Cardiac muscle cell (in vitro differentiated cells and primary cell): ENCODE measurements around the gene DRD4. TPM values are rescaled to one million over a fixed set of nuclear protein-coding genes. Genes with fewer than 3 reads are reported as not detected.

Experiments used
- DNase-seq, 2 donors: peaks; one replicate each; pipeline versions ENCODE4 v3.0.0 to v3.0.0-alpha.2; 2010 to 2017; ENCODE audit warnings: low read depth in 1 of 2, low spot score in 1 of 2
- H3K27ac ChIP-seq: fragments of 200-600 bp; sonication (generic); 2 replicates; pipeline ENCODE4 v1.5.1; 2016
- H3K27me3 ChIP-seq: fragments of 200-600 bp; sonication (generic); 2 replicates; pipeline ENCODE4 v1.6.0; 2016; ENCODE audit warnings: control low read depth
- H3K36me3 ChIP-seq: fragments of 200-600 bp; sonication (generic); 2 replicates; pipeline ENCODE4 v1.5.1; 2016; ENCODE audit warnings: control low read depth
- H3K4me1 ChIP-seq: fragments of 200-600 bp; sonication (generic); 2 replicates; pipeline ENCODE4 v1.8.1; 2017; ENCODE audit warnings: low read depth, mild to moderate bottlenecking, mixed run types
- H3K4me3 ChIP-seq: fragments of 200-600 bp; sonication (generic); 2 replicates; pipeline ENCODE4 v1.5.1; 2016; ENCODE audit warnings: mild to moderate bottlenecking
- H3K9me3 ChIP-seq: fragments of 200-600 bp; sonication (generic); 2 replicates; pipeline ENCODE4 v1.5.1; 2017; ENCODE audit warnings: low read depth, mild to moderate bottlenecking, control low read depth
- CTCF ChIP-seq: IDR thresholded peaks from 2 replicates; pipeline ENCODE4 v1.5.1; 2012; ENCODE audit warnings: low read depth, mild to moderate bottlenecking, low read length
- polyA plus RNA-seq: library from polyadenylated mRNA; unstranded; fragments of >200 nt; fragmentation: Nextera tagmentation; extraction: Ambion mirVana; gene quantifications from 2 replicates; pipeline ENCODE4 v1.2.1, GENCODE V29; 2016
- total RNA-seq: library from RNA; depleted of rRNA; stranded (reverse); fragments of >200 nt; gene quantifications from 2 replicates; pipeline ENCODE4 v1.2.3, GENCODE V29; 2016

Gene DRD4
- total and polyA plus RNA-seq, 2 experiments from 2014 or later: 0.75 to 1.2 TPM

- DNase-seq: no peak
- peaks cover 54% of the 10 kb centered on the region for H3K27me3 ChIP-seq
- H3K27ac ChIP-seq: no peak overlapping the region
- no peak for TF ChIP-seq CTCF
- no peak overlapping the region for H3K4me3 ChIP-seq
- peaks cover 25% of the 10 kb centered on the region for H3K4me1 ChIP-seq
- H3K36me3 ChIP-seq: no peaks in the 10 kb centered on the region
- H3K9me3 ChIP-seq: no peaks in the 10 kb centered on the region
Measured at GRCh38 chr11:640021-640706, 3.1 kb downstream of the DRD4 start.

- no peak for TF ChIP-seq CTCF
- H3K27me3 ChIP-seq: peaks cover 38% of the 10 kb centered on the region
- no peaks in the 10 kb centered on the region for H3K9me3 ChIP-seq
- no peaks in the 10 kb centered on the region for H3K36me3 ChIP-seq
- H3K4me1 ChIP-seq: peaks cover 18% of the 10 kb centered on the region
- DNase-seq: no peak
- H3K4me3 ChIP-seq: no peak overlapping the region
- no peak overlapping the region for H3K27ac ChIP-seq
Measured at GRCh38 chr11:641806-642370, 4.8 kb downstream of the DRD4 start.

- no peak for TF ChIP-seq CTCF
- peaks cover 8% of the 10 kb centered on the region for H3K4me1 ChIP-seq
- DNase-seq: no peak
- no peak overlapping the region for H3K27ac ChIP-seq
- no peaks in the 10 kb centered on the region for H3K9me3 ChIP-seq
- H3K36me3 ChIP-seq: no peaks in the 10 kb centered on the region
- H3K27me3 ChIP-seq: peaks cover 23% of the 10 kb centered on the region
- no peak overlapping the region for H3K4me3 ChIP-seq
Measured at GRCh38 chr11:643366-643765, 6.3 kb downstream of the DRD4 start.

GRCh38 chr11:643849-644738 lies 7.0 kb downstream of the DRD4 start:
- H3K9me3 ChIP-seq: no peaks in the 10 kb centered on the region
- H3K4me3 ChIP-seq: no peak overlapping the region
- peaks cover 16% of the 10 kb centered on the region for H3K27me3 ChIP-seq
- TF ChIP-seq CTCF: no peak
- no peak for DNase-seq
- no peak overlapping the region for H3K27ac ChIP-seq
- peaks cover under 1% of the 10 kb centered on the region for H3K4me1 ChIP-seq
- H3K36me3 ChIP-seq: no peaks in the 10 kb centered on the region

GRCh38 chr11:645536-645935 lies 8.5 kb downstream of the DRD4 start:
- TF ChIP-seq CTCF: no peak
- no peak overlapping the region for H3K4me3 ChIP-seq

More at GRCh38 chr11:645536-645935, 8.5 kb downstream of the DRD4 start:
- DNase-seq: no peak
- Histone ChIP-seq H3K4me1 (no peaks in the 10 kb centered on the region), H3K36me3 (peaks cover 5% of the 10 kb centered on the region), H3K9me3 (no peaks in the 10 kb centered on the region), H3K27ac (no peak overlapping the region), H3K27me3 (peaks cover 1% of the 10 kb centered on the region)
